Mesodermal cell (in vitro differentiated cells): ENCODE measurements around the gene CELF1.

Experiments
- H3K27ac ChIP-seq: 2 replicates; pipeline ENCODE4 v1.7.0; 2013; ENCODE audit warnings: mild to moderate bottlenecking, low read depth, low read length, moderate library complexity; ENCODE audit not compliant: severe bottlenecking
- H3K36me3 ChIP-seq: 2 replicates; pipeline ENCODE4 v1.7.1; 2013; ENCODE audit warnings: mild to moderate bottlenecking, low read length, moderate library complexity; ENCODE audit not compliant: control insufficient read depth, insufficient read depth
- H3K4me1 ChIP-seq: one replicate; pipeline ENCODE4 v1.7.1; 2013; ENCODE audit warnings: mild to moderate bottlenecking, low read length; ENCODE audit not compliant: insufficient read depth, control insufficient read depth, poor library complexity, severe bottlenecking
- H3K4me3 ChIP-seq: 2 replicates; pipeline ENCODE4 v1.7.0; 2013; ENCODE audit warnings: low read length, control low read depth, mild to moderate bottlenecking; ENCODE audit not compliant: insufficient read depth, poor library complexity, severe bottlenecking; ENCODE audit errors: extremely low read depth
- H3K9me3 ChIP-seq: 2 replicates; pipeline ENCODE4 v1.7.1; 2013; ENCODE audit warnings: mild to moderate bottlenecking, low read length, moderate library complexity; ENCODE audit not compliant: control insufficient read depth
- WGBS, 2 experiments: methylation state at CpG; one replicate each; pipeline ENCODE4 v1.1.5; 2013; ENCODE audit warnings: missing lambda C conversion rate in 2 of 2; ENCODE audit not compliant: insufficient coverage in 2 of 2; 5-methylcytosine and 5-hydroxymethylcytosine counted together

The CELF1 gene

GRCh38 chr11:47524291-47524874, 28.5 kb downstream of the CELF1 start:
- Histone ChIP-seq H3K27ac (peak overlapping the region; percentile 98), H3K36me3 (peaks cover 24% of the 10 kb centered on the region), H3K4me3 (no peak overlapping the region), H3K4me1 (peaks cover 42% of the 10 kb centered on the region), H3K9me3 (no peaks in the 10 kb centered on the region)
- 52 to 65% methylated on average over 8 to 9 of the region's 9 CpGs for WGBS, 2 experiments

GRCh38 chr11:47523490-47524225, 29.3 kb downstream of the CELF1 start:
- H3K27ac ChIP-seq = peak overlapping the region; percentile 98
- H3K4me3 ChIP-seq = peak overlapping the region; percentile 6
- H3K4me1 ChIP-seq = peaks cover 45% of the 10 kb centered on the region
- WGBS, 2 experiments = 57% methylated on average over 1 of the region's 3 CpGs; no CpG with 5 or more reads in 1 of the 2 experiments
- no peaks in the 10 kb centered on the region for H3K9me3 ChIP-seq
- H3K36me3 ChIP-seq = peaks cover 21% of the 10 kb centered on the region

- Histone ChIP-seq H3K27ac (peak overlapping the region; percentile 30), H3K4me1 (peaks cover 66% of the 10 kb centered on the region), H3K9me3 (no peaks in the 10 kb centered on the region), H3K4me3 (no peak overlapping the region), H3K36me3 (peaks cover 17% of the 10 kb centered on the region)
- WGBS, 2 experiments = 94 to 100% methylated on average over 3 of the region's 3 CpGs
Observed at GRCh38 chr11:47518212-47518964, 34.5 kb downstream of the CELF1 start.

- Histone ChIP-seq H3K36me3 (peaks cover 17% of the 10 kb centered on the region), H3K9me3 (no peaks in the 10 kb centered on the region), H3K4me3 (no peak overlapping the region), H3K4me1 (peaks cover 68% of the 10 kb centered on the region), H3K27ac (no peak overlapping the region)
- WGBS, 2 experiments = 91 to 95% methylated on average over 6 to 9 of the region's 10 CpGs
Observed at GRCh38 chr11:47516984-47517853, 35.7 kb downstream of the CELF1 start.

- Histone ChIP-seq H3K4me3 (no peak overlapping the region), H3K36me3 (peaks cover 17% of the 10 kb centered on the region), H3K27ac (peak overlapping the region; percentile 18), H3K4me1 (peaks cover 72% of the 10 kb centered on the region), H3K9me3 (no peaks in the 10 kb centered on the region)
- WGBS, 2 experiments = 100% methylated on average over 3 of the region's 3 CpGs; no CpG with 5 or more reads in 1 of the 2 experiments
Observed at GRCh38 chr11:47516155-47516554, 36.8 kb downstream of the CELF1 start.

GRCh38 chr11:47514825-47515647, 37.9 kb downstream of the CELF1 start:
- Histone ChIP-seq H3K36me3 (peaks cover 18% of the 10 kb centered on the region), H3K9me3 (no peaks in the 10 kb centered on the region), H3K4me3 (no peak overlapping the region), H3K4me1 (peaks cover 70% of the 10 kb centered on the region), H3K27ac (peak overlapping the region; percentile 91)
- WGBS, 2 experiments = 70 to 88% methylated on average over 1 to 3 of the region's 5 CpGs

GRCh38 chr11:47512701-47513100, 40.2 kb downstream of the CELF1 start:
- 67 to 100% methylated on average over 1 of the region's 2 CpGs for WGBS, 2 experiments
- Histone ChIP-seq H3K9me3 (no peaks in the 10 kb centered on the region), H3K27ac (peak overlapping the region; percentile 90), H3K36me3 (peaks cover 17% of the 10 kb centered on the region), H3K4me1 (peaks cover 68% of the 10 kb centered on the region), H3K4me3 (no peak overlapping the region)

GRCh38 chr11:47511917-47512316, 41.0 kb downstream of the CELF1 start:
- Histone ChIP-seq H3K27ac (no peak overlapping the region), H3K4me1 (peaks cover 61% of the 10 kb centered on the region), H3K36me3 (peaks cover 14% of the 10 kb centered on the region), H3K9me3 (no peaks in the 10 kb centered on the region), H3K4me3 (no peak overlapping the region)
- 94% methylated on average over 5 to 7 of the region's 7 CpGs for WGBS, 2 experiments

- 90 to 97% methylated on average over 2 to 5 of the region's 7 CpGs for WGBS, 2 experiments
- Histone ChIP-seq H3K36me3 (peaks cover 23% of the 10 kb centered on the region), H3K4me1 (peaks cover 44% of the 10 kb centered on the region), H3K9me3 (no peaks in the 10 kb centered on the region), H3K27ac (no peak overlapping the region), H3K4me3 (no peak overlapping the region)
Observed at GRCh38 chr11:47510209-47510608, 42.7 kb downstream of the CELF1 start.
